Occipital lobe (tissue), 2 donors: ENCODE results near the gene BUB1B. TPM values are rescaled to one million over a fixed set of nuclear protein-coding genes. Genes with fewer than 3 reads are reported as not detected.

Experiments used
- DNase-seq: peaks from one replicate; lab custom pipeline; 2025; lab: John Stamatoyannopoulos, UW
- total RNA-seq: library from RNA; depleted of rRNA; stranded (reverse); fragments of >200 nt; gene quantifications from one replicate; pipeline ENCODE4 v1.2.3, GENCODE V29; 2014

The BUB1B gene
- total RNA-seq, 1 donor from 2014 or later, result 6.6 TPM

DNA sequence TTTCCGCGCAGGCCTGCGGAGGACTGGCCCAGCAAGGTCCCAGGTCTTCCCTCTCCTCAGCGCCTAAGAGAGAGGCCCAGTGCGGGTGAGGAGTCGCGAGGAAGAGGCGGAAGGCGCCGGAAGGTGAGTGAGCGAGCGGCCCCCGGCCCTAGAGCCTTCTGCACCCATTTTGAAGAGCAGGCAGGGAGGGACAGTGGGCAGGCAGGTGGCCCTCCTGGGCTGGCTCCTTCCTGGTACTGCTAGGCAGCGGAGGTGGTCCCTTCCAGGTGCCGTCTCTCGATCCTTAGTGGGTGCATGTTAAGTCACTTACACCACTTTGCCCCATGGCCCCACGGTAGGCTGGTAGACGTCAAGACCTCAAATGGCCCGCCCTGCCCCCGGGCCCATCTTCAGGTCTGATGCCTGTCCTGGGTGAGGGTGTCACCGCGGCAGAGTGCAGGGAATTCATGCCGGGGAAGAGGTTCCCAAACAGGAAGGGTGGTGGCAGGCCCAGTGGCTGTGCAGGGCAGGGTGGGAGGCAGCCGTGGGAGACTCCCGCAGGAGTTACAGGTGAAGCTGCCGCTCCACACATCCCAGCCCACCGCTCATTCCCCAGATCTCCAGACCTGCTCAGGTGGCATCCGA, 92.4 kb downstream of the BUB1B start:
- DNase-seq, result no peak

DNA sequence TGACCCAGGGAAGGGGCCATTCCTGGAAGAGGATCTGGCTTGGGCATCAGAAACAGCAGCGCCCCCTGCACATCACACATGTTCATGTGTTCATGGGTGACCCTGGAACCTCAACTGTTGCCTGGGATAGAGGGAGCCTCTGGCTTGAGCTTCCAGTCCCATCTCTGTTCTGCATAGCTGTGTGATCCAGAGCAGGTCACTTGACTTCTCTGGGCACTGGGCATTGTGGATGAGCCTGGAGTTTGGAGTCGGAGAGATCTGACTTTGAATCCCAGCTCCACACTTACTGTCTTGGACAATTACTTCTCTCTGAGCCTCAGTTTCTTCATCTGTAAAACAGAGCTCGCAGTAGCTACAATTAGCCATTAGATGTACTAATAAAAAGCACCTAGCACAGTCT, 93.6 kb downstream of the BUB1B start:
- DNase-seq, result no peak

DNA sequence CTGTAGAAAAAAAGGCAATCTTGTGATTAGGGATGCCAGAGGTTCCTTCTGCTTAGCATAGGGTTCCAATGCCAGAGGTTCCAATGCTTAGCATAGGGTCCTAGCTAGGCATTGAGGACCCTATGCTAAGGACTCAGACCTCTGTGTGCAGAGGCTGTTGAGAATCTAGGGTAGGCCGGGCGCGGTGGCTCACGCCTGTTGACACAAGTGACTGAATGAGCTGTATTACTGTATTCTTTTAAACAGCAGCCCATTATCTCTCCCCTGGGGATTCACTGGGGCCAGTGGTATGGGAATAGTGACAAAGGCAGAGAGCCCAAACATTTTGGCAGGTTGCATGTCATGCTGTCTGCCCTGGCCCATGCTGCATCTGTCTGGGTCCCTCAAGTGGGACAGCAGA, 94.2 kb downstream of the BUB1B start:
- DNase-seq, result no peak

DNA sequence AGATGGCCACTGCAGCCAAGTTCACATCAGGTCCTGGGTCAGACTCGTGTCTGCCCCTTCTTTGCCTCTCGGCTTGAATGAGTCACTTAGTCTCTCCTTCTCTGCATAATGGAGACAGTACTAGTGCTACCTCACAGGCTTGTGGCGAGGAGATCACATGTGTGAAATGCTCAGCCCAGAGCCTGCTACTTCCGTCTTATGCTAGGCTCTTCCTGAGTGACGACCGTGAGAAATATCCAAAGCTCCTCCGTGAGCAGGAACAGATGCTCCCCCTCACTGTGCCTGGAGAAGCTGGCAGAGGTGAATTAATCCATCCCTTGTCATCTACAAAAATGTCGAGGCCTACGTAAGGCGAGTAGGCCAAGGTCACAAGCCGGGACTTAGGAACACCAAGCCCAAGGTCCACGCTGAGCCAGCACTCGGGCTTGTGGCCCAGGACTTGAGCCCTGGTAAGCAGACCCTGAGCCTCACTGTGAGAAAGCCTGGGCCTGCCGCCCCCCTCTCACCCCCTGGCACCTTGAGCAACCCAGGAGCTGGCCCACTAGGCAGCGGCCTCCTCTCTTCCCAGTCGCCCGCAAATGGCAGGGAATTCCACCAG, 95.9 kb downstream of the BUB1B start:
- DNase-seq, result no peak

DNA sequence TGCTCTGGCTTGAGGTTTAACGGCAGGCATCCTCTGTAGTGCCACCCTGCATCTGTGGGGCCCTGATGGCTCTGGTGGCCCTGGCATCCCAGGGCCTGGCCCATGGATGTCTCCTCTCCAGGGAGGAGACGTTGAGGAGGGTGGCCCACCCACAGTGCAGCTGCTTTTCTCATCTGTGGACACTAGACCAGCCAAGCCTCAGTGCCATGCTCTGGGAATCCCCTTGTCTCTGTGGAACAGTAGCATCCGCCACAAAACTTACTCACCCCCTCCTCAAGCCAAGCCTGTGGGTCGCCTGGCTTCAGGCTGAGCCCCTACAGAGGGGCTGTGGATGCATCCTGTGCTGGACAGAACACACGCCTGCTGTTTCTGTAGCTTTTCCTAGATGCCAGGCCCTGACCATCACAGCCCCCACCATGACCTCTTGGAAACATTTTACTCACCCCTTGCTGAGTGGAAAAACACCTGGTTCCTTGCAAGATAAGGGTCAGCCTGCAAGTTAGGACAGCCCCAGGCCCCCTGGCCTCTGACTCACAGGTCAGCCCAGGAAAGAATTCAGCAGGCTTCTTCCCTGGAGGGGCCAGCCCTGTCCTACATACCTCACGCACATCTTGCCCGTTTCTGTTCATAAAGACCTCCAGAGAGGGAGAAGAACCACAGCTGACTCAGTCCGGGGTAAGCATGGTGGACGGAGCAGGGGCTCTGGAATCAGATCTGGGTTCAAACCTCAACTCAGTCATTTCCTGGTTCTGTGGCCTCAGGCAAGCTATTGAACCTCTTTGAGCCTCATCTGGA, 97.0 kb downstream of the BUB1B start:
- DNase-seq, result no peak

DNA sequence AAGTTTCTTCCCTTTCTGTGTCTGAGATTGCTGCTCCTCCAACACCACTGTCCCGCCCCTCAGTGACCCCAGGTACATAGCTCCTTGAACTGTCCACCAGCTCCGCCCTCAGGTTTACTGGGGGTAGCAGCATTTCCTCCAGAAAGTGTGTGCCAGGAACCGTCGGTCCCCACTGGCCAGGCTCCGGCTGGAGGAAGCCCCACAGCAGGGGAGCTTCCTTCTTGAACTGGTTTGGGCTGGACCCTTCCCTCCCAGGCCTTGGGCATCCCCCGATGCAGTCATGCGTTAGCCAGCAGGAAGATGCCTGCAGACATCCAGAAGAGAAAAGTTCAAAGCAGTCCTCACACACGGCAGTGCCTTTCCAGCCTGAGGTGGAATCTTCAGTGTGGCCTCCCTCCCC, 97.7 kb downstream of the BUB1B start:
- no peak for DNase-seq

DNA sequence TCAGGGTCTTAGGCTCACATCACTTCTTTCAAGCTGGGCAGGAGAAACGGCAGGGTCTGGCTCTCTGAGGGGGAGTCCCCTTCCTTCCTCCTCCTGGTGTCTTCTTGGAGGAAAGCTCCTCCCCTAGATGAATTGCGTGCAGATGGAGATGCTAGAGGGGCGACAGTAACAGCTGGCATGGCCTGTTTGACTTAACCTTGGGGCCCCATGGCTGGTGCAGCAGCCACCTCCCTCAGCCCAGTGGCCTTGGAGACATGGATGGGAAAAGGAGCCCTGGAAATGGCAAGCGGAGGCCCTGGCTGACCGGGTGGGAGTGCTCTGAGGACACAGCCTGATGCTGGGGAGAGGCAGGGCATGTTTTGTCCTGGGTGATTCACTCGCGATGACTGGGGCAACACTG, 98.2 kb downstream of the BUB1B start:
- no peak for DNase-seq

DNA sequence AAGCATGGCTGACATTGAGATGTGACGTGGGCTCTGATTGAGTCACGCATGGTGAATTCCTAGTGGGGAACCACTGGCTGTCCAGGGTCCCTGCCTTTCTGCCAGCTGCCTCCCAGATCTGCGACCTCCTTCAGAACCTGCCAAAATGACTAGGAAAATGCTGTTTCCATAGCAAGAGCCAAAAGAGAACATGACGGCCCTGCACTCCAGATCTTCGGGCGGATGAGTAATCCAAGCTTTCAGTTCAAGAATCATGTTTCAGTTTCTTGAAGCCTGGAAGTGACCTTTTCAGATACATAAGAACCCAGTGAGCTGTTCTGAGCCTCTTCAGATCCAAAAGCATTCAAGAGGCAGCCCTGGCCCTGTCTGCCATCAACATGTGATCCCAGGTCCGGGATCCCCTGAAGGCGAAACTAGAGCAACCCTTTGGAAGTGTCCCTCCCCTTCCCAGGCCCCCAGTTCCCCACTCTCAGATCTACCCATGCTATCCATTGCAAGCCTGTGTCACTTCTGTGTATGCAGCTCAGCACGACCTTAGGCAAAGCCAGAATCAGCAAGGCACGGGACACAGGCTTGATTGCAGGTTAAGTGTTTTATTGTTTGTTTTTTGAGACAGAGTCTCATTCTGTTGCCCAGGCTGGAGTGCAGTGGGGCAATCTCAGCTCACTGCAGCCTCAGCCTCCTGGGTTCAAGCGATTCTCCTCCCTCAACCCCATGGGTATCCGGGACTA, 102.3 kb downstream of the BUB1B start:
- DNase-seq, result no peak

DNA sequence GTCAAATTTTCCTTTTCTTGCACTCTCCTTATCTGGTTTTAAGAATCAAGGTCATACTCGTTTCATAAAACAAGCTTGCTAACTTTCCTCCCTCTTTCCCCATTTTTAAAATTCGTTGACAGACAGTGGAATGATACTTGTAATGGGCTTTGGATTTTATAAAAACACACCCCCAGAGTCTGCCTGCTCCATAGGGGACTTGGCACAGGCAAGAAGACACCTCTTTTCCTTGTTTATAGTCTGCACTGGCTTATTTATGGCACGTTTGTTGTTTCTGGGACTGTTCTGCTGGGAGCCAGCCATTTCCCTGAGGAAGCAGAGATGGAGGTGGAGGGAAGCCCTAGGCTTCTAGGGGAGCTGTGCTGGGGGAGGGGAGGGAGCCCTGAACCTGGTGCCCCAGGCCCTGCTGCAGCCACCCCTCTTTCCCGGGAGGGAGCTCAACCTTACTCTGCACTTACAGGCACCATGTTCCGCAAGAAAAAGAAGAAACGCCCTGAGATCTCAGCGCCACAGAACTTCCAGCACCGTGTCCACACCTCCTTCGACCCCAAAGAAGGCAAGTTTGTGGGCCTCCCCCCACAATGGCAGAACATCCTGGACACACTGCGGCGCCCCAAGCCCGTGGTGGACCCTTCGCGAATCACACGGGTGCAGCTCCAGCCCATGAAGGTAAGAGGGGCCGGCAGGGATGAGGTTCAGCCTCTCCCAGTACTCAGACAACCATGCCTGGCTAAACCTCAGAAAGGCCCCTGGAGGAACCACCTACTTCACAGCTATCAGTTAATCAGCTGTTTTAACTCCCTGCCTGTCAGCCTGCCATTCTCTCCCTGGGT, 103.7 kb downstream of the BUB1B start:
- no peak for DNase-seq

DNA sequence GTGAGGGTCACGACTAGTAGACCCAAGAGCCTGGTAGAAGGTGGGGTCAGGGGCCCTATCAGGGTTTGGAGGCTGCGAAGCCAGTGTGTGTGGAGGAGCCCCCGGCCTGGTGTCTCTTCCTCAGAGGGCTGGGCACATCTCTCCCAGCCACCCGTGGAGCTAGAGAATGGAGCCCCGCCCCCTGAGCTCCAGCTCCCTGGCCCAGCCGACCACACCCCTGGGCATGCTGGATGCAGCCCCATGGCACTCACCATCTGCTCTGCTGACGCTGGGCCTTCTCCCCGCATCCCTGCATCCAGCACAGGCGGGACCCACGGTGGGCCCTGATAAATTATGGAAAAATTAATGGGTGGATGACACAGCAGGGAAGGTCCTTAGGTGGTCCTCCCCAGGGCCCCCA, 104.5 kb downstream of the BUB1B start:
- DNase-seq, result no peak

DNA sequence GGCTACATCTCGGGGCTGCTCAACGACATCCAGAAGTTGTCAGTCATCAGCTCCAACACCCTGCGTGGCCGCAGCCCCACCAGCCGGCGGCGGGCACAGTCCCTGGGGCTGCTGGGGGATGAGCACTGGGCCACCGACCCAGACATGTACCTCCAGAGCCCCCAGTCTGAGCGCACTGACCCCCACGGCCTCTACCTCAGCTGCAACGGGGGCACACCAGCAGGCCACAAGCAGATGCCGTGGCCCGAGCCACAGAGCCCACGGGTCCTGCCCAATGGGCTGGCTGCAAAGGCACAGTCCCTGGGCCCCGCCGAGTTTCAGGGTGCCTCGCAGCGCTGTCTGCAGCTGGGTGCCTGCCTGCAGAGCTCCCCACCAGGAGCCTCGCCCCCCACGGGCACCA, 105.0 kb downstream of the BUB1B start:
- DNase-seq, result no peak

DNA sequence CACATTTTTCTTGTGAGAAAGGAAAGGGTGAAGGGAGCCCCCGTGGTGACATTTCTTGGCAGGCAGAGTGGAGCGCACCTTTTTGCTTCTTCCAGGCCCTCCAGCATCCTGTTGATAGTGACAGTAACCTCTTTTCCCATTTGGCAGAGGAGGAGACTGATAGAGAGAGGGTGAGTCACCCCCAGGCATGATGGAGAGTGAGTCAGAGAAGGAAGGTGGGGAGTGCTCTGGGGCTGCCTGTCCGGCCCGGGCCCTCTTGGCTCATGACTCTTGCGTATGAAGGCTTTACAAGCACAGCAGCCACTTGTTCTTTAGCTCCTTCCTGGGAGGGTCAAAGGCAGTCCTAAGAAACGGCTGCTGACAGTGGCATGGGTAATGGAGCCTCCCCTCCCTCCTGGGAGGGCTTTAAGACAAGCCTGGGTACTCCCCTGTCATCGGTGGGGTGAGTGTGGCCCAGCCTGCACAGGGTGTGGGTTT, 106.0 kb downstream of the BUB1B start:
- no peak for DNase-seq

DNA sequence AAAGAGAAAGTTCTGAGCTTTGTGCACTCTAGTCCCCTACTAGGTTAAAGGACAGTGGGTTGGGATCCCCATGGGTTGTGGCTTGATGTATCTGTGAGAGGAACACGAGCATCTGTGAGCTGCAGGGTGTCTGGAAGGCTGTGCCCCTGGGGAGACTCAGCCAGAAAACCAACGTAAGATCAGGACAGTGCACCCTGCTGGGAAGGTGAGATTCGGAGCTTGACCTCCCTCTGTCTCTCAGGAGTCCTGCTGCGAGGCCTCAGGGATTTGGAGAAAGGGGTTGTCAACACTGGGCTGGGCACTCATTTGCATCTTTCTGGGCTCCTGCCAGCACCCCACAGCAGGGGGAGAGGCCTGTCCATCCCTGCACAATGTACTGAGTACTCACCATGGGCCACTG, 106.8 kb downstream of the BUB1B start:
- DNase-seq, result no peak

DNA sequence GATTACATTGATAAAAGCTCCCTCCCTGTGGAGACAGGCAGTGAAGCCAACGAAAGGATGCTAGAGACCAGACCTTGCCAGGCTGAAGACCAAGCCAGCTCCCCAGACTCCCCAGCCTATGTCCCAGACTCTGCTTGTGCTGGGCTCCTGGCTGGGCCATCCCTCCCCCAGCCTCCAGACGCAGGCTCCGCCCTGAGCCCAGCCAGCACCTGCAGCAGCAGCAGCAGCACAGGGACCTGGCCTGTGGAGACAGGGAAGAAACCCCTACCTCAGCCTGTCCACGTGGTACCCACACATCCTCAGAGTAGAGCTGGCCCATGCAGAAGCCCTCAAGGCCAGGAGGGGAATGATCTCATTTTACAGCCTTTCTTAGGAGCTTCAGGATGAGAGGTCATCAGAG, 108.7 kb downstream of the BUB1B start:
- DNase-seq, result no peak

DNA sequence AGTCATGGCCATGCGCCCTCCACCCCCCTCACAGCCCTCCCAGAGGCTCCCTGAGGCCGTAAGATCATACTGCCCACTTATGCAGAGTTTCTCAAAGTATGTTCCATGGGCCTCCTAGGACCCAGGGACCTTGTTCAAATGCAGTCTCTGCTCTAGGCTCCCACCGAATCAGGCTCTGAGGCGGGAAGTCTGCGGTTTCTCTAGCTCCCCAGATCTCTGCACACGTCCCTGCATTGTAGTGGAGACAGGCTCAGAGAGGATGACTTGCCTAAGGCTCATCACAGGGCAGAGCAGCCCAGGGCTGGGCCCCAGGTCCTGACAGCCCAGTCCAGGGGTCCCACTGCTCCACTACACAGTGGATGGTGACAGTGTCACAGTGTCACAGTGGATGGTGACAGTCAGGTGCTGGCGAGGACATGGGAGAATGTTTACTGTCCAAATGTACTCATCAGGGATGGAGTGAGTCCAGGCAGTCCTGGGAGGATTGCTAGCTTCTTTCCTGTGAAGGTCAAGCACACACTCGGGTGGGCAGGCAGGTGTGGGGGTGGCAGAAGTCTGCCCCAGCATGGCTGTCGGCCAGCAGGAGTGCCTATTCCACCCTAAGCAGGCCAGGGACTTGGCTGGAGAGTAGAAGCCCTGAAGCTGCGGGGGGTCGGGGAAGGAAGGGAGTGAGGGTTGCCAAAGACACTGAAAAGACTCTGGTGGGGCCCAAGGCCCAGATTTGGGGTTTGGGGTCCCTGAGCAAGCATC, 109.6 kb downstream of the BUB1B start:
- no peak for DNase-seq

Other genes starting within 250 kb of the BUB1B start
- 44.3 TPM for gene GPR176, start 240.8 kb upstream of the BUB1B start, total RNA-seq
- 28.7 TPM for gene EIF2AK4, start 227.0 kb upstream of the BUB1B start, total RNA-seq
- gene SRP14, start 121.9 kb upstream of the BUB1B start, total RNA-seq, result 112 TPM
- 4.2 TPM for gene BMF, start 52.2 kb upstream of the BUB1B start, total RNA-seq
- 11.2 TPM for gene PAK6, start 78.0 kb downstream of the BUB1B start, total RNA-seq
- not detected for gene ANKRD63, start 122.0 kb downstream of the BUB1B start, total RNA-seq
- gene PLCB2, start 146.9 kb downstream of the BUB1B start, total RNA-seq, result 3.3 TPM
- gene INAFM2, start 162.6 kb downstream of the BUB1B start, total RNA-seq, result 14.8 TPM
- gene CCDC9B, start 179.9 kb downstream of the BUB1B start, total RNA-seq, result 1.6 TPM
- not detected for gene PHGR1, start 190.0 kb downstream of the BUB1B start, total RNA-seq
- gene DISP2, start 197.2 kb downstream of the BUB1B start, total RNA-seq, result 9.2 TPM
- gene KNSTRN, start 221.7 kb downstream of the BUB1B start, total RNA-seq, result 17.8 TPM
- 22.1 TPM for gene IVD, start 244.7 kb downstream of the BUB1B start, total RNA-seq